NCI-H1048 (cell line): ENCODE results near the gene TBX4.

ENCODE experiments used
- DNase-seq: peaks from one replicate; lab custom pipeline; 2025; lab: John Stamatoyannopoulos, UW

Gene TBX4

GRCh38 chr17:61452301-61453290 lies at the start of gene TBX4:
TSS of gene TBX4 (plus strand) at chr17:61452422. CDS start at chr17:61456491, 4,069 bp downstream.
- DNase-seq = no peak

- no peak for DNase-seq
Observed at GRCh38 chr17:61402978-61403800, 49.0 kb upstream of the TBX4 start.

- DNase-seq = no peak
Observed at GRCh38 chr17:61403801-61404662, 48.2 kb upstream of the TBX4 start.

GRCh38 chr17:61404663-61404912 lies 47.6 kb upstream of the TBX4 start:
- no peak for DNase-seq

GRCh38 chr17:61404913-61405685 lies 47.1 kb upstream of the TBX4 start:
- no peak for DNase-seq

- no peak for DNase-seq
Observed at GRCh38 chr17:61405686-61406536, 46.3 kb upstream of the TBX4 start.

- no peak for DNase-seq
Observed at GRCh38 chr17:61406537-61406845, 45.7 kb upstream of the TBX4 start.

- DNase-seq = no peak
Observed at GRCh38 chr17:61406971-61407911, 45.0 kb upstream of the TBX4 start.

GRCh38 chr17:61408151-61409041 lies 43.8 kb upstream of the TBX4 start:
- no peak for DNase-seq

GRCh38 chr17:61409301-61410112 lies 42.7 kb upstream of the TBX4 start:
- DNase-seq = peak; percentile 41

GRCh38 chr17:61410141-61411010 lies 41.8 kb upstream of the TBX4 start:
- DNase-seq = no peak

GRCh38 chr17:61411011-61411260 lies 41.3 kb upstream of the TBX4 start:
- DNase-seq = no peak

- DNase-seq = no peak
Observed at GRCh38 chr17:61411261-61412142, 40.7 kb upstream of the TBX4 start.

- DNase-seq = peak; percentile 37
Observed at GRCh38 chr17:61412143-61412859, 39.9 kb upstream of the TBX4 start.
